GM04503 (cell line): ENCODE data around the gene TCP1.
"Not testable (repeated sequence)": the region's sequence is repeated elsewhere in the genome, so short reads cannot be mapped to it uniquely, and the experiment has no call there.

ENCODE experiments used
- DNase-seq: peaks from one replicate; pipeline ENCODE4 v3.0.0-alpha.2; 2012; ENCODE audit warnings: low read depth

Gene TCP1

DNA sequence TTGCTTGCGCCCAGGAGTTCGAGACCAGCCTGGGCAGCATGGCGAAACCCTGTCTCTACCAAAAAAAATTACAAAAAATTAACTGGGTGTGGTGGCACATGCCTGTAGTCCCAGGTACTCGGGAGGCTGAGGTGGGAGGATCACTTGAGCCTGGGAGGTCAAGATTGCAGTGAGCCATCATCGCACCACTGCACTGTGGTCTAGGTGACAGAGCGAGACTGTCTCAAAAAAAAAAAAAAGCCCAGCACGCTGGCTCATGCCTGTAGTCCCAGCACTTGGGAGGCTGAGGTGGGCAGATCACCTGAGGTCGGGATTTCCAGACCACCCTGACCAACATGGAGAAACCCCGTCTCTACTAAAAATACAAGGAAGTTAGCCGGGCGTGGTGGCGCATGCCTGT lies 56.0 kb downstream of the TCP1 start:
- not testable (repeated sequence) for DNase-seq

DNA sequence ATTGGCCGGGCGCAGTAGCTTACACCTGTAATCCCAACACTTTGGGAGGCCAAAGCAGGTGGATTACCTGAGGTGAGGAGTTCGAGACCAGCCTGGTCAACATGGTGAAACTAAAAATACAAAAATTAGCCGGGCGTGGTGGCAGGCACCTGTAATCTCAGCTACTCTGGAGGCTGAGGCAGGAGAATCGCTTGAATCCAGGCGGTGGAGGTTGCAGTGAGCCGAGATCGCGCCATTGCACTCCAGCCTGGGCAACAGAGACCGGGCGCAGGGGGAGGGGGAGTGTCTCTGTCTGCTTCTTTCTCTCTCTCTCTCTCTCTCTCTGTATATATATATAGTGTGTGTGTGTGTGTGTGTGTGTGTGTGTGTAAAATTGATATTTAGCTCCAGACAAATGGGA lies 56.9 kb downstream of the TCP1 start:
- not testable (repeated sequence) for DNase-seq

DNA sequence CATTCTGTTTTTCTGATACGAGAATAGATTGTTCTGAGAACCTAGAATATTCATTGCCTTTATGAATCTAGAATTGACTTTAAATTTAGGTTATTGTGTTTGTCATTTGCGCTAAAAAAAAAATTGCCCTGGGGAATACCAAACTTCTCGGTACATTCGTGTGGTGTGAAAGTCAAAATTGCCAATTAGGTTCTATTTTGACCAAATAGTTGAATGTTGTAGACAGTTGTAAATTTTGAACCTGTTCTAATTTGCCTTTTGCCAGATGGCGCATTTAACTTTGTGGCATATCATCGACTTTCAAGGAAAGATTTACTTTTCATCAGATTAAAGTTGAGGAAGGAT lies 59.1 kb downstream of the TCP1 start:
- no peak for DNase-seq

DNA sequence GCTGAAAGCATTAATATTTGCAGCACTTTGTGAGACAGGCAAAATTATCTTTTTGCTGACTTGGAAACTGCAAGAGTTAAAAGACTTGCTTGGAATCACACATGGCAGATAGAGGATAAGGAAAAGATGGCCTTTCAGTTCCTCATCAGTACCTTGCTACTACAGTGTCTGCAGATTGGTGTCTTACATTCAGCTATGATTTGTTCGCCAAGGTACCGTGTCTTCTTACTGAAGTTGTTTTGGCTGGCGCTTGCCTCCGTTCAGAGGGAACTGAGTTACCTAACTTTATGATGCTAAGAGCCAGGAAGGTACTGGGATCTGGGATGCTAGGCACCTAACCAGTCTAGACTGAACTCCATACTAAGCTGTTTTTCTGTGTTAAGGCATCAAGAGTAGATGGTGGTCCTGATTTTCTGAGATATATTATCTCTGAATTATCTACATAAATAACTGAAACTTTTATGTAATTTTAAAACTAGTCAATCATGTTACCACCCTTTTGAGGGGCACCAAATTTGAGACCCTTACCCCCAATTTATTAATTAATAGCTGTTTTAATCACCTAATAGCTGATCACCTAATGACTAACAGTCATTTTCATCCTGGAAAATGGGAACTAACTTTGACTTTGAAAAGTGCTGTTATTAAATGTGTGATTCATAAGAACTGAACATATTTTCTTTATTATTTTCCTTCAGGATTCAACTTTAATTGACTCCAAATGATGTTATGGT lies 59.6 kb downstream of the TCP1 start:
- DNase-seq, result no peak

DNA sequence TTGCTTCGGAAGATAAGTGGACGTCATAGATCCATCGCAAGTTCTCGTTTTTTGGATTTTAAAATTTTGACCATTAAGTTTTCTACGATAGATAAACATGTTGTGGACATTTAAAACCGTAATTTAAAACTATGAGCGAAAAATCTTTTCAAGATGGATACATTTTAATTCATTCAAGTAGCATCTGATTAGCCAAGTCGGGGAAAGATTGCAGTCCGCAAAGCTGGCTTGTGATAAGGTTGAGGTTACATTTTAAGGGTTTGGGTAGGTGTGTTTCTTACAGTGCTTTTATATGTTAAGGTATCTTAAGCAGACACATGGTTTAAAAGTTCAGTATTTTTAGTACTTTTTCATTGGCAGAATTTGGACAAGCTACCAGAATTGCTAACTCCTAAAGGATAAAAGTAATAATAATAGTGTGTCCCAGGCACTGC lies 60.9 kb downstream of the TCP1 start:
- no peak for DNase-seq
